Caco-2 (cell line): ENCODE data around the gene PLEKHA5. TPM values are rescaled to one million over a fixed set of nuclear protein-coding genes. Genes with fewer than 3 reads are reported as not detected.

Experiments
- BruUV-seq: library from RNA; stranded (reverse); fragments of 400-500 nt; replicated peaks from 2 replicates; lab custom pipeline; 2021; lab: Mats Ljungman, UMichigan
- CTCF ChIA-PET: fragments of 300-600 bp; sonication (Branson Sonifier 250); formaldehyde crosslinking; loops from one replicate; lab custom pipeline; 2022; ENCODE audit warnings: antibody characterized with exemption; lab: Charles Lee
- POLR2A ChIA-PET: fragments of 300-600 bp; sonication (Branson Sonifier 250); formaldehyde crosslinking; loops from one replicate; lab custom pipeline; 2022; ENCODE audit warnings: antibody characterized with exemption; lab: Charles Lee
- DNase-seq, 2 experiments: peaks; one replicate each; pipeline versions ENCODE4 v3.0.0 to v3.0.0-alpha.2; 2020 to 2022
- H3K27me3 ChIP-seq: replicated peaks from 2 replicates; pipeline ENCODE4 v1.6.0; 2011; ENCODE audit warnings: low read length; ENCODE audit not compliant: control insufficient read depth, insufficient read depth
- H3K36me3 ChIP-seq: 2 replicates; pipeline ENCODE4 v1.5.1; 2011; ENCODE audit warnings: low read length; ENCODE audit not compliant: control insufficient read depth, insufficient read depth
- H3K4me1 ChIP-seq: fragments of 250-450 bp; sonication (Bioruptor Pico); 2 replicates; pipeline ENCODE4 v1.5.1; 2020; ENCODE audit warnings: mild to moderate bottlenecking
- H3K4me3 ChIP-seq: 2 replicates; pipeline ENCODE4 v1.5.1; 2011; ENCODE audit warnings: low read depth, mild to moderate bottlenecking, control low read depth, low read length
- H3K9me3 ChIP-seq: fragments of 250-450 bp; sonication (Bioruptor Pico); 2 replicates; pipeline ENCODE4 v1.5.1; 2020; ENCODE audit warnings: mild to moderate bottlenecking, moderate library complexity
- H3K27ac Mint-ChIP-seq: one replicate; pipeline ENCODE4 v1.8.0; 2022; ENCODE audit warnings: mixed read lengths; ENCODE audit not compliant: unreplicated experiment
- H3K27me3 Mint-ChIP-seq: one replicate; pipeline ENCODE4 v1.8.0; 2022; ENCODE audit warnings: mixed read lengths; ENCODE audit not compliant: insufficient read depth, unreplicated experiment
- H3K36me3 Mint-ChIP-seq: one replicate; pipeline ENCODE4 v1.8.0; 2022; ENCODE audit warnings: mild to moderate bottlenecking, mixed read lengths; ENCODE audit not compliant: insufficient read depth, unreplicated experiment
- H3K4me1 Mint-ChIP-seq: one replicate; pipeline ENCODE4 v1.8.0; 2022; ENCODE audit warnings: low read depth, mixed read lengths; ENCODE audit not compliant: unreplicated experiment
- H3K4me3 Mint-ChIP-seq: one replicate; pipeline ENCODE4 v1.8.0; 2022; ENCODE audit warnings: mild to moderate bottlenecking, moderate library complexity, mixed read lengths; ENCODE audit not compliant: unreplicated experiment
- H3K9me3 Mint-ChIP-seq: one replicate; pipeline ENCODE4 v1.8.0; 2022; ENCODE audit warnings: mixed read lengths; ENCODE audit not compliant: unreplicated experiment
- CTCF ChIP-seq, 2 experiments: fragments of 200-600 bp in 1 of 2; IDR thresholded peaks; 1 replicate in 1 of 2; 2 replicates in 1 of 2; pipeline versions ENCODE4 v1.5.1 to v1.8.0; 2011 to 2022; ENCODE audit warnings: antibody characterized with exemption in 1 of 2, control low read depth in 1 of 2, inconsistent platforms in 1 of 2, low read depth in 1 of 2, low read length in 1 of 2, mild to moderate bottlenecking in 1 of 2, moderate library complexity in 1 of 2; ENCODE audit not compliant: insufficient read depth in 1 of 2, severe bottlenecking in 1 of 2, unreplicated experiment in 1 of 2
- intact Hi-C: fragments of 100-400 bp; cut with micrococcal nuclease; formaldehyde crosslinking; loops from one replicate; pipeline ENCODE4 v1.10.0; 2022; ENCODE audit not compliant: unreplicated experiment
- total RNA-seq: library from RNA; stranded (reverse); gene quantifications from 2 replicates; pipeline ENCODE4 v1.2.3, GENCODE V29; 2022

PLEKHA5 gene
- total RNA-seq, 1 experiment from 2014 or later = 69.1 TPM

- CTCF ChIA-PET = no interaction called here
- H3K36me3 ChIP-seq = peaks cover 3% of the 10 kb centered on the region; the same call in 1 of the 2 replicates
- Mint-ChIP-seq H3K27ac (no peak overlapping the region), H3K4me1 (no peaks in the 10 kb centered on the region), H3K9me3 (no peaks in the 10 kb centered on the region), H3K4me3 (no peak overlapping the region), H3K36me3 (peaks cover 59% of the 10 kb centered on the region), H3K27me3 (no peaks in the 10 kb centered on the region)
- H3K4me1 ChIP-seq = peaks cover 4% of the 10 kb centered on the region; the same call in 1 of the 2 replicates
- H3K27me3 ChIP-seq = no peaks in the 10 kb centered on the region
- no peak for DNase-seq
- BruUV-seq = no TSS peak
- intact Hi-C loops = no loop called here
- no peaks in the 10 kb centered on the region for H3K9me3 ChIP-seq
- no peak for TF ChIP-seq CTCF (IDR thresholded peaks at IDR 0.05; ENCODE audit: insufficient read depth in 1 of 2, low read depth in 1 of 2, low read length in 1 of 2, severe bottlenecking in 1 of 2, unreplicated experiment in 1 of 2)
- POLR2A ChIA-PET = no interaction called here
- H3K4me3 ChIP-seq = no peak overlapping the region
These were observed 152.7 kb downstream of the PLEKHA5 start for GRCh38 chr12:19282133-19282699.

GRCh38 chr12:19284658-19285057 is 155.1 kb downstream of the PLEKHA5 start:
- Histone ChIP-seq H3K27me3 (no peaks in the 10 kb centered on the region), H3K36me3 (peaks cover 3% of the 10 kb centered on the region; the same call in 1 of the 2 replicates), H3K9me3 (no peaks in the 10 kb centered on the region), H3K4me1 (peaks cover 4% of the 10 kb centered on the region; the same call in 1 of the 2 replicates), H3K4me3 (no peak overlapping the region)
- no peaks in the 10 kb centered on the region for H3K9me3 Mint-ChIP-seq
- H3K4me3 Mint-ChIP-seq = no peak overlapping the region
- CTCF ChIA-PET = no interaction called here
- POLR2A ChIA-PET = no interaction called here
- no peak overlapping the region for H3K27ac Mint-ChIP-seq
- intact Hi-C loops = loop anchor here (5.0 kb wide), 2 partner anchors 97 to 358 kb away; no protein-coding TSS in a partner anchor
- no peaks in the 10 kb centered on the region for H3K4me1 Mint-ChIP-seq
- H3K27me3 Mint-ChIP-seq = no peaks in the 10 kb centered on the region
- no TSS peak for BruUV-seq
- no peak for DNase-seq
- no peak for TF ChIP-seq CTCF (IDR thresholded peaks at IDR 0.05; ENCODE audit: insufficient read depth in 1 of 2, low read depth in 1 of 2, low read length in 1 of 2, severe bottlenecking in 1 of 2, unreplicated experiment in 1 of 2)
- peaks cover 64% of the 10 kb centered on the region for H3K36me3 Mint-ChIP-seq

DNA sequence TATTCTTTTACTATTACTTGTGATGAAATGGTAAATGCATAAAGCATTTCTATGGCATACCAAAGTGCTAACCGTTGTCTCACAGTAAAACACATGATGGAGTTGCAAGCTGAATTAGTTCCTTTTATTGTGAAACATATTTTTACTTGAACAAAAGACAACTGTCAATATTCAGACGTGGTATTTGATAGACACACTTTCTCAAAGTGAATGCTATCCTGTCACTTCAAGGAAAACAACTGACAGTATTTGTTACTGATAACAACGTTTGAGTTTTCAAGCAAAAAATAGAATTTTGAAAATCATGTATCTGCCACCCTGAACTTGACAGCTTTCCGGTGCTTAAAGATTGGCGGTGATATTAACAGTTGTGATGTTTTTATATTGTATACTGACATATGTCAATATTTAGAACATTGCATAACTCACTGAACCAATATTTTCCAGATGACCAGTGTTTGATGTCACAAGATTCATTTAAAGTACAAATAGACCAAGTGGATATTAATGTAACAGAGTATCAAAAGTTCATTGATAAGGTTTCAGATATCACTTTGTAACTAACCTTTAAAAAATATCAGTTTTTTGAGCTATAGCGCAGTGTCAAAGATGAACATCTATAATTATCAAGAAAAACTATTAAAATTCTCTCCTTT is 156.4 kb downstream of the PLEKHA5 start:
- Mint-ChIP-seq H3K36me3 (peaks cover 56% of the 10 kb centered on the region), H3K9me3 (no peaks in the 10 kb centered on the region), H3K27ac (no peak overlapping the region), H3K4me1 (no peaks in the 10 kb centered on the region), H3K4me3 (no peak overlapping the region), H3K27me3 (no peaks in the 10 kb centered on the region)
- no peak overlapping the region for H3K4me3 ChIP-seq
- H3K27me3 ChIP-seq = no peaks in the 10 kb centered on the region
- BruUV-seq = no TSS peak
- intact Hi-C loops = loop anchor here (5.0 kb wide), 2 partner anchors 99 to 356 kb away; no protein-coding TSS in a partner anchor
- no peaks in the 10 kb centered on the region for H3K9me3 ChIP-seq
- peaks cover 5% of the 10 kb centered on the region; the same call in 1 of the 2 replicates for H3K36me3 ChIP-seq
- ChIA-PET CTCF (no interaction called here), POLR2A (interaction anchor here (0.6 kb wide), 1 partner anchor 97 kb away, joined by 3 read pairs; no protein-coding TSS in a partner anchor)
- no peak for TF ChIP-seq CTCF (IDR thresholded peaks at IDR 0.05; ENCODE audit: insufficient read depth in 1 of 2, low read depth in 1 of 2, low read length in 1 of 2, severe bottlenecking in 1 of 2, unreplicated experiment in 1 of 2)
- no peak for DNase-seq
- peaks cover 4% of the 10 kb centered on the region; the same call in 1 of the 2 replicates for H3K4me1 ChIP-seq
